Activated CD4-positive, CD25-positive, alpha-beta regulatory T cell treated with anti-CD3 and anti-CD28 coated beads, Interleukin-2, amount 50 U/mL, for 24 hours (primary cell): ENCODE data around the gene INSR.
A peak's percentile ranks its signal among the peaks of the same experiment; 100 is the strongest.
"Not testable (repeated sequence)": the region's sequence is repeated elsewhere in the genome, so short reads cannot be mapped to it uniquely, and the experiment has no call there.

Experiments
- ATAC-seq, 2 donors: fragments of 150-1000 bp; cut with Tn5 transposase; one replicate each; pipeline ENCODE4 v1.10.0; 2021; ENCODE audit warnings: mild to moderate bottlenecking in 1 of 2, moderate library complexity in 1 of 2

The INSR gene

GRCh38 chr19:7293762-7294557 lies at the start of gene INSR:
Gene INSR (minus strand): TSS chr19:7294414. CDS start chr19:7293891, 523 bp downstream.
- ATAC-seq: peak; percentile 65 to 66

DNA sequence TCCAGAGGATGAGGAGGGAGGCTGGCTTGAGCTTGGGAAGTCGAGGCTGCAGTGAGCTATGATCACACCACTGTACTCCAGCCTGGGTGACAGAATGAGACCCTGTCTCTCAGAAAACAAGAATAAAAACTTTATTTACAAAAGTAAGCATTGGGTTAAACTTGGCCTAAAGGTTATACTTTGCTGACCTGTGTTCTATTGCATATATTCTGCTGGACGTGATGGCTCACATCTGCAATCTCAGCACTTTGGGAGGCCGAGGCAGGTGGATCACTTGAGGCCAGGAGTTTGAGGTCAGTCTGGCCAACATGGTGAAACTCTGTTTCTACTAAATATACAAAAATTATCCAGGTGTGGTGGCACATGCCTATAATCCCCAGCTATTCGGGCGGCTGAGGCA lies 47.9 kb upstream of the INSR start:
- no peak for ATAC-seq

DNA sequence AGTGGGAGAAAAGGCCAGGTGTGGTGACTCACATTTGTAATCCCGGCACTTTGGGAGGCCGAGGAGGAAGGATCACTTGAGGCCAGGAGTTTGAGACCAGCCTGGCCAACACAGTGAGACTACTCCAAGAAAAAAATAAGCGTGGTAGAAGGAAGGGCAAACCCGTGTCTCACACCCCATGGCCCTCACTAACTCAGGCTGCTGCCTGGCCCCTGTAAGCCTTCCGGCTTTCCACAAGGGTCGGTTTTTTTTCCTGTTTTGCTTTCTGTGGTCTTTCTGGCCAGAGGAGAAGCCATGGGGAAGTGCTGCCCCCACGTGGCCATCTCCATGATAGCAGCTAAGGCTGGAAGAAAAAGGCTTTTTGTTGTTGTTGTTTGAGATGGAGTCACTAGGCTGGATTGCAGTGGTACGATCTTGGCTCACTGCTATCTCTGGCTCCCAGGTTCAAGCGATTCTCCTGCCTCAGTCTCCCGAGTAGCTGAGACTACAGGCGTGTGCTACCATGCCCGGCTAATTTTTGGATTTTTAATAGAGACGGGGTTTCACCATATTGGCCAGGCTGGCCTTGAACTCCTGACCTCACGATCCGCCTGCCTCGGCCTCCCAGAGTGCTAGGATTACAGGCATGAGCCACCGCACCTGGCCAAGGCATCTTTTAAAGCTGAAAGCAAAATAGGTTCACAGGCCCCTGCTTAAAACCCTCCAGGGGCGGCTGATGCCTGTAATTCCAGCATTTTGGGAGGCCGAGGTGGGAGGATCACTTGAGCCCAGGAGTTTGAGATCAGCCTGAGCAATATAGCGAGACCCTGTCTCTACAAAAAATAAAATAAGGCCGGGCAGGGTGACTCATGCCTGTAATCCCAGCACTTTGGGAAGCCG lies 47.0 kb upstream of the INSR start:
- ATAC-seq: no peak

GRCh38 chr19:7337380-7338194 lies 43.4 kb upstream of the INSR start:
- peak; percentile 73 to 78 for ATAC-seq

GRCh38 chr19:7336321-7336973 lies 42.2 kb upstream of the INSR start:
- ATAC-seq: no peak

DNA sequence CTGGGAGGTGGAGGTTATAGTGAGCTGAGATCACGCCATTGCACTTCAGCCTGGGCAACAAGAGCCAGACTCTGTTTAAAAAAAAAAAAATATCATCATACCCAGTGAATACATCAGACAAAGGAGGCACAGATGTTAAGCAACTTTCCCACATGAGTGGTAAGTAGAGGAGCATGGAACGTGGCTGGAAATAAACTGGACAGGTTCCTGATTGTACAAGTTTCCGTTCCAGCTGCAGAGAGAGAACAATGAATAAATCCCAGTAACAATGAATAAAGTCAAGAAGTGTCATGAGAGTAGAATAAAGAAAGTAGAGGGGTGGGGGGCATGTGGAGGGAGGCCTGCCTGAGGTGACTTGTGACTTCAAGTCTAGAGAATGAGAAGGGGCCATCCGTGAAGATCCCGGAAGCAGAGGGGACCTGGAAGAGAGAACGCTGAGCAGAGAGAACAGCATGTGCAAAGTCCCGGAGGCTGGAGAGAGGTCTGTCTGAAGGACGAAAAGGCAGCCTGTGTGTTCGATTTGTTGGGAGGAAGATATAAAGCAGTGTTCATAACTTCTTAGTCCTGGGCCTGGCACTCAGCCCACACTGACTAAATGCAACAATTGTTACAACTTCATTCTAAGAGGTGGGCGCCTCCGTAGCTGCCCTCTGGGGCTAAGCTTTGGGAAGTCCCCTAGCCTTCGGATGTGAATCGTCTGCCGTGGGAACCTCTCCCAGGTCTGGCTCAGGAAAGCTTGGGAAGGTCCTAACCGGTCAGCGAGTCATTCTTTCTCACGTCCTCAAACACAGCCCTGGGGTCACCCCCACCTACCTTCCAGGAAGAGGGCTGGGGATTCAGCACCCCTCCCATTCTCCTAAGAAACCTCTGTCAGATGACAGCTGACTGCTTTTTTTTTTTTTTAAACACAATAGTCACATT lies 39.2 kb upstream of the INSR start:
- ATAC-seq: no peak

GRCh38 chr19:7331446-7331845 lies 37.2 kb upstream of the INSR start:
- no peak for ATAC-seq

DNA sequence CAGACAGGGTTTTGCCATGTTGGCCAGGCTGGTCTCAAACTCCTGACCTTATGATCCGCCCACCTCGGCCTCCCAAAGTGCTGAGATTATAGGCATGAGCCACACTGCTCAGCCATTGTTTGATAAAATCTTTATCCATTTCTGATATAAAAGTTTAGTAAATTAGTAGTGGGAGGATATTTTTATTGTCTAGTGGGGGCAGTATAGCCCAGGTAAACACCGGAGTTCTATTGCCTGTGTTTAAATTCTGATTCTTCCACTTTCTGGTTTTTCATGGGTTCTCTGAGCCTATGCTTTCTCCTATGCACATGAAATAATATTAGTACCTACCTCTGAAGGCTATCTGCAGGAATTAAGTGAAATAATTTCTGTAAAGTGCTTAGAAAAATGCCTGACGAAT lies 34.4 kb upstream of the INSR start:
- no peak for ATAC-seq

DNA sequence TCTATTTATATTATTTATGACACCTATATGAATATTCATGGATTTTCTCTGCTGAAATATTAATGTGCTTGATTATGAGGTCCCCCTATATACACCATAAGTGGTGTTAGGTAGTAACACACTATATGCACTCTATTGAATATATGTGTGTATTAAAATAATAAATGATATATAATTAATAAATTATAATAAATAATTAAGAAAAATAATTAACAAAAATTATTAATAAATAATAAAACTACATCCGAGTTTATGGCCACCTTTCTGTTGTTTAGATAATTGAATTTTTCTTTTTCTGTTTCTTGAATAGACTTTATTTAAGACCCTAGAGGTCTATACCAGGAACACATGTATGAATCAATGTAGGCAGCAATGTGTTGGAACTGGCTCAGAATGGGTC lies 33.6 kb upstream of the INSR start:
- ATAC-seq: no peak

GRCh38 chr19:7326105-7326877 lies 32.1 kb upstream of the INSR start:
- no peak for ATAC-seq

DNA sequence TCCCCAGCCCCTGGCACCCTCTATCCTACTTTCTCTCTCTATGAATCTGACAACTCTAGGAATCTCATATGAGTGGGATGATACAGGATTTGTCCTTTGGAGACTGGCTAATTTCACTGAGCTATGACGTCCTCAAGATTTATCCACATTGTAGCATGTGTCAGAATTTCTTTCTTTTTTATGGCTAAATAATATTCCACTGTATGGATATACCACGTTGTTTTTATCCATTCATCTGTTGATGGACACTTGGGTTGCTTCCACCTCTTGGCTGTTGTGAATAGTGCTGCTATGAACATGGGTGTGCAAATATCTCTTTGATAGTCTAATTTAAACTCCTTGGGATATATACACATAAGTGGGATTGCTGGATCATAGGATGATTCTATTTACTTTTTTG lies 24.0 kb upstream of the INSR start:
- no peak for ATAC-seq

GRCh38 chr19:7312816-7313215 lies 18.6 kb upstream of the INSR start:
- no peak for ATAC-seq

DNA sequence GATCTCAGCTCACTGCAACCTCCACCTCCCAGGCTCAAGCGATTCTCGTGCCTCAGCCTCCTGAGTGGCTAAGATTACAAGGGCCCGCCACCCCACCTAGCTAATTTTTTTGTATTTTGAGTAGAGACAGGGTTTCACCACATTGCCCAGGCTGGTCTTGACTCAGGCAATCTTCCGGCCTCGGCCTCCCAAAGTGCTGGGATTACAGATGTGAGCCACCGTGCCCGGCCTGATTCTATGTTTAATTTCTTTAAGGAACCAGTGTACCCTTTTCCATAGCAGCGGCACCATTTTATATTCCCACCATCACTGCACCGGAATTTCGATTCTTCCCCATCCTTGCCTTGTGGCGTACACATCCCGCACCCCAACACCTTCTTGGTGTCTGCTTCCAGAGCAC lies 17.7 kb upstream of the INSR start:
- no peak for ATAC-seq

DNA sequence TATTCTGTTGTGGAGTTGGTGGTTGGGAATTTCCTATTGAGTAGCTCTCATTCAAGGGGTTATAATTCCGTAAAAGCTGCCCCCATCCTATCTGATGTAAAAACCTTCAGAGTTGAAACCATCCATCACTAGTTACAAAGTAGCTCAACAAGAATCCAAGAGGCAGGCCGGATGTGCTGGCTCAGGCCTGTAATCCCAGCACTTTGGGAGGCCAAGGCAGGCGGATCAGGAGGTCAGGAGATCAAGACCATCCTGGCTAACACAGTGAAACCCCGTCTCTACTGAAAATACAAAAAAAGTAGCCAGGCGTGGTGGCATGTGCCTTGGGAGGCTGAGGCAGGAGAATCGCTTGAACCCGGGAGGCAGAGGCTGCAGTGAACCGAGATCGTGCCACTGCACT lies 14.1 kb upstream of the INSR start:
- ATAC-seq: not testable (repeated sequence)

- no peak for ATAC-seq
These were observed 13.5 kb upstream of the INSR start for GRCh38 chr19:7307590-7308218.

DNA sequence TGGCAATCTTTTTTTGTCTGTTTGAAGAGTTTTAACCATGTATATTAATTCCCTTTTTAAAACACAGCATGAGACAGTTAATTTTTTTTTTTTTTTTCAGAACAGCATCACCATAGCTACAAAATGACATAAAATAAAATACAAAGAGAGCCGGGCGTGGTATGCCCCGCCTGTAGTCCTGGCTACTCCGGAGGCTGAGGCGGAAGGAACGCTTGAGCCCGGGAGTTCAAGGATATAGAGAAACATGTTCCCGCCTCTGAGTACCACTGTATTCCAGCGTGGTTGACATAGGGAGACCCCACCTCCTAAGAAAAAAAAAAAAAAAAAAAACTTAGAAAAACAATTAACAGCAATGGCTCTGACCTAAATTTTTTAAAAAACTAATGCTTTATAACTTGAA lies 10.0 kb upstream of the INSR start:
- ATAC-seq: no peak

DNA sequence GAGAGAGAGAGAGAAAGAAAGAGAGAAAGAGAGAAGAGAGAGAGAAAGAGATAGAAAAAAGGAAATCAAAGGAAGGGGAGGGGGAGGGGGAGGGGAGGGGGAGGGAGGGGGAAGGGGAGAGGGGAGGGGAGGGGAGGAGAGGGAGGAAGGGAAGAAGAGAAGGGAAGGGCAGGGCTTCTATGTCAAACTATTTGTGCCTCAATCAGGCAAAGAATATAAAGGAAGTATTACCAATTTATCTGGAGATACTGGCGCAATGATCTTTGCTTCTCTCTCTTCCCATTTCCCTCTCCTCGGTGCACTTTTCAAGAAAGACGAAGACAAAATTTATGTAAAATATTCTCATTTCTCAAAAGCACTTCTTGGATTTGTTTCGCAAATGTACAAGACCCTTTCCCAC lies 9.3 kb upstream of the INSR start:
- no peak for ATAC-seq

- ATAC-seq: no peak
These were observed 7.3 kb upstream of the INSR start for GRCh38 chr19:7301525-7301924.

GRCh38 chr19:7297742-7298141 lies 3.5 kb upstream of the INSR start:
- no peak for ATAC-seq

- ATAC-seq: no peak
These were observed 1.8 kb upstream of the INSR start for GRCh38 chr19:7295912-7296536.
